ENCODE measurements around the gene PPP1R3C.
A peak's percentile ranks its signal among the peaks of the same experiment; 100 is the strongest.

DNA sequence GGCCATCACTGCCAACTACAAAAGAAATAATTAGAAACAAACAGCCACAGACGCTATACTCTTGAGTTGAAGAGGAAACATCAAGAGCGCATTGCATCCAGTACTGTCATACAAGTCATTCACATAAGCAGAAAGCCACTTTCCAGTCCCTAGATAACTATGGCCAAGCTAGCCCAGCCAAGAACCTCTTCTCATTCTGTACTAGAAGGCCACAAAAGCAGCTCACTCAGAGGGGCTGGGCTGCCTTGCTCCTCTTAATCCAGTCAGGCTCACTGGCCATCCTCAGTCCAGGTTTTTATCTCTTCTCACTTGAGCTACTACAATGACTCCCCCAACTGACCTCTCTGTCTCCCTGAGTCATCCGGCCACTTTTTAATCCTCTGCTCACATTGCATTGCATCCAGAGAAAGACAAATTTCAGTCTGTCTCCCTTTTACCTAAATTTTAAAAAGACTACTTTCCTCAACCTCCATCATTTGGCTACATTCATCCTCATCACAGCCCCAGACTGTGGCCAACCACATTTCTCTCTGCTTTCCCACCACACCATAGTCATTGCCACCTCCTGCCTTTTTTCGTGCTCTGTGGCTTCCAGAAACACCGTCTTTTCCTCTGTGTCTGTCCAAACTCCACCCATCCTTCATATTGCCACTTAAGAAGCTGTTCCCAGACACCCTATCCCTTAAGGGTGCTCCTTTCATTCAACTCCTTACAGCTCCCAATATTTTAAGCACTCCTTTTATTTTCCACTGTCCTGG, 25.0 kb downstream of the PPP1R3C start:
- TF ChIP-seq ZNF449 (tag by site-specific recombination; IDR thresholded peaks at IDR 0.05) (0 out of 2 replicates have a peak, but pooled peaks have one; percentile 38), ZNF274 (IDR thresholded peaks at IDR 0.05; ENCODE audit: low read length) (no peak), ZNF274 (tag by site-specific recombination; IDR thresholded peaks at IDR 0.05; ENCODE audit: borderline replicate concordance) (no peak), ZNF335 (tag by site-specific recombination; conservative IDR thresholded peaks at IDR 0.05) (no peak), ZNF280D (tag by site-specific recombination; IDR thresholded peaks at IDR 0.05) (no peak), ZNF571 (tag by site-specific recombination; IDR thresholded peaks at IDR 0.05) (no peak)
